Esophagus squamous epithelium (tissue), 5 donors: ENCODE results near the gene GSDMA. TPM values are rescaled to one million over a fixed set of nuclear protein-coding genes. Genes with fewer than 3 reads are reported as not detected.

Source experiments
- DNase-seq: peaks from one replicate; lab custom pipeline; 2025; lab: John Stamatoyannopoulos, UW
- H3K27ac ChIP-seq, 4 donors: fragments of 200-600 bp; sonication (generic); one replicate each; pipeline ENCODE4 v1.5.1; 2016 to 2019; ENCODE audit warnings: mild to moderate bottlenecking in 1 of 4
- H3K27me3 ChIP-seq, 4 donors: fragments of 200-600 bp; sonication (generic); 1 replicate in 3 of 4; 2 replicates in 1 of 4; pipeline versions ENCODE4 v1.5.1 to v1.6.0; 2017 to 2021; ENCODE audit warnings: antibody characterized with exemption in 1 of 4
- H3K36me3 ChIP-seq, 3 donors: fragments of 200-600 bp; sonication (generic); one replicate each; pipeline ENCODE4 v1.5.1; 2016 to 2019
- H3K4me1 ChIP-seq, 3 donors: fragments of 200-600 bp; sonication (generic); one replicate each; pipeline ENCODE4 v1.5.1; 2017 to 2019
- H3K4me3 ChIP-seq, 4 donors: fragments of 200-600 bp; sonication (generic); 1 replicate in 3 of 4; 2 replicates in 1 of 4; pipeline ENCODE4 v1.5.1; 2016 to 2019; ENCODE audit warnings: mild to moderate bottlenecking in 2 of 4, moderate library complexity in 1 of 4
- H3K9me3 ChIP-seq, 3 donors: fragments of 200-600 bp; sonication (generic); one replicate each; pipeline ENCODE4 v1.5.1; 2016 to 2019
- POLR2A ChIP-seq, 4 donors: fragments of 450-650 bp; IDR thresholded peaks; one replicate each; pipeline ENCODE4 v1.6.1; 2017; ENCODE audit warnings: antibody characterized with exemption in 4 of 4, mild to moderate bottlenecking in 4 of 4, moderate library complexity in 3 of 4
- WGBS, 2 donors: methylation state at CpG; one replicate each; pipeline ENCODE4 v1.1.5; 2018; 5-methylcytosine and 5-hydroxymethylcytosine counted together
- intact Hi-C: fragments of 100-400 bp; cut with DNase I; formaldehyde crosslinking; loops from one replicate; pipeline ENCODE4 v1.15.0; 2022
- total RNA-seq, 4 donors: library from RNA; depleted of rRNA; stranded (reverse); fragments of >200 nt; gene quantifications; one replicate each; pipeline ENCODE4 v1.1.0, GENCODE V29; 2016
- TF ChIP-seq, protein P1 (sequence below), 6 experiments: fragments of 450-650 bp in 4 of 6; fragments of 200-600 bp in 2 of 6; sonication (generic) in 2 of 6; IDR thresholded peaks; one replicate each; pipeline ENCODE4 v1.5.1; 2016 to 2019; ENCODE audit warnings: antibody characterized with exemption in 6 of 6, mild to moderate bottlenecking in 4 of 6, moderate library complexity in 4 of 6
- donor health status: DM: yes; HTN: yes; CAD: no.

The GSDMA gene
- total RNA-seq, 4 donors from 2014 or later, result 1.1 to 3.0 (median 1.8) TPM

DNA sequence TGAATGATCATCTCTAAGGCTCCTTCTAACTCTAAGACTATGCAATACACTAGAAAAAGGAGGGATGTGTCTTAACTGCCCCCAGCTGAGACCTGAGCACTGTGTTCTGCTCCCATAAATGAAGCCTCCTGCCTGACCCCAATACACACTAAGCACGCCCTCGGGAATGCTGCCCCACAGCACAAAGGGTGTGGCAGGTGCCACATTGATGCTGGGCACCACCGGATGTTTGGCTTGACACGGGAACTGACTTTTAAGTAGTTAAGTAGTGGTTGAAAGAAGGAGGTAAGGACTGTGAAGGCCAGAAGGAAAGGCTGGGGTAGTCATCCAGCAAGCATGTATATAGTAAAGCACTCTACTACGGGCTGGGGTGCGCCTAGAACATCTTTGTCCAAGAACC lies 4.0 kb downstream of the GSDMA start:
- no peak for DNase-seq
- intact Hi-C loops, result no loop called here
- peak overlapping the region in 1 of 4 donors; percentile 44 for H3K27ac ChIP-seq
- no peaks in the 10 kb centered on the region for H3K36me3 ChIP-seq
- no peaks in the 10 kb centered on the region for H3K9me3 ChIP-seq
- H3K4me3 ChIP-seq, result no peak overlapping the region
- 73 to 82% methylated on average over 5 to 6 of the region's 6 CpGs for WGBS, 2 donors
- peaks cover 0 to 44% (median 0%) of the 10 kb centered on the region in 4 donors for H3K27me3 ChIP-seq
- TF ChIP-seq, protein P1, sequence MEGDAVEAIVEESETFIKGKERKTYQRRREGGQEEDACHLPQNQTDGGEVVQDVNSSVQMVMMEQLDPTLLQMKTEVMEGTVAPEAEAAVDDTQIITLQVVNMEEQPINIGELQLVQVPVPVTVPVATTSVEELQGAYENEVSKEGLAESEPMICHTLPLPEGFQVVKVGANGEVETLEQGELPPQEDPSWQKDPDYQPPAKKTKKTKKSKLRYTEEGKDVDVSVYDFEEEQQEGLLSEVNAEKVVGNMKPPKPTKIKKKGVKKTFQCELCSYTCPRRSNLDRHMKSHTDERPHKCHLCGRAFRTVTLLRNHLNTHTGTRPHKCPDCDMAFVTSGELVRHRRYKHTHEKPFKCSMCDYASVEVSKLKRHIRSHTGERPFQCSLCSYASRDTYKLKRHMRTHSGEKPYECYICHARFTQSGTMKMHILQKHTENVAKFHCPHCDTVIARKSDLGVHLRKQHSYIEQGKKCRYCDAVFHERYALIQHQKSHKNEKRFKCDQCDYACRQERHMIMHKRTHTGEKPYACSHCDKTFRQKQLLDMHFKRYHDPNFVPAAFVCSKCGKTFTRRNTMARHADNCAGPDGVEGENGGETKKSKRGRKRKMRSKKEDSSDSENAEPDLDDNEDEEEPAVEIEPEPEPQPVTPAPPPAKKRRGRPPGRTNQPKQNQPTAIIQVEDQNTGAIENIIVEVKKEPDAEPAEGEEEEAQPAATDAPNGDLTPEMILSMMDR (IDR thresholded peaks at IDR 0.05), result no peak
- TF ChIP-seq POLR2A (IDR thresholded peaks at IDR 0.05), result no peak
- no peaks in the 10 kb centered on the region for H3K4me1 ChIP-seq

DNA sequence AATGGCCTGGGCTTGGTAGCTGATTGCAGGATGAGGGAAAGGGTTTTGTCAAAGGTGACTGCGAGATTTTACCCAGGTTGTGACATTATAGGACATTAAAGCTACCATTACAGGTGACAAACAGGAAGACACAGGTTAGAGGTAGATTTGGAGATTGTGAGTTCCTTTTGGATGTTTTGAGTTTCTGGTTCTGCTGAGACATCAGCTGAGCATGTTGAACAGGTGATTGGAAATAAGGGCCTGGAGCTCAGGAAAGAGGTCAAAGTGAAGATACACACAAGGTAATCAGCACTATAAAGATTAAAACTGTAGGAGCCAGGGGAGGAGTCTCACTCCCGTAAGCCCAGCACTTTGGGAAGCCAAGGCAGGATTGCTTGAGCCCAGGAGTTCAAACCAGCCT lies 6.0 kb downstream of the GSDMA start:
- WGBS, 2 donors, result 59 to 93% methylated on average over 2 of the region's 2 CpGs
- no peaks in the 10 kb centered on the region for H3K4me1 ChIP-seq
- no peak overlapping the region for H3K4me3 ChIP-seq
- DNase-seq, result no peak
- intact Hi-C loops, result no loop called here
- no peak overlapping the region for H3K27ac ChIP-seq
- H3K36me3 ChIP-seq, result no peaks in the 10 kb centered on the region
- no peak for TF ChIP-seq POLR2A (IDR thresholded peaks at IDR 0.05)
- TF ChIP-seq, protein P1 (IDR thresholded peaks at IDR 0.05), result no peak
- no peaks in the 10 kb centered on the region for H3K9me3 ChIP-seq
- peaks cover 0 to 55% (median 0%) of the 10 kb centered on the region in 4 donors for H3K27me3 ChIP-seq

DNA sequence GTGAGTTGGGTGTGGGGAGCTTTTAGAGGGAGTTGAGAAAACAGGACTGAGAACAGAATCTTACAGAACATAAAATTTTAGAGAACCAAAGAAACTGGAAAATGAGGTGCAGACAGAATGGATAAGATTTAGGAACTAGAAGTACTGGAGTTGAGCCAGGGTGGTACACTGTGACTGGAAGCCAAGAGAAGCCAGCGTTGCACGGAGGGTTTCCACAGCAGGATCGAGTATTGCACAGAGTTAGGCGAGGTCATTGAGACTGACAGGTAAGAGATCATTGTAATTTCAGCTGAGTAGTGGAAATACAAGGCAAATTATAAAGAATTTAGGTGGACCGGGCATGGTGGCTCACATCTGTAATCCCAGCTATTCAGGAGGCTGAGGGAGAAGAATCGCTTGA lies 6.6 kb downstream of the GSDMA start:
- WGBS, 2 donors, result 75 to 82% methylated on average over 6 of the region's 6 CpGs
- no peak overlapping the region for H3K4me3 ChIP-seq
- H3K4me1 ChIP-seq, result no peaks in the 10 kb centered on the region
- DNase-seq, result no peak
- no peak for TF ChIP-seq POLR2A (IDR thresholded peaks at IDR 0.05)
- TF ChIP-seq, protein P1 (IDR thresholded peaks at IDR 0.05), result no peak
- peaks cover 0 to 55% (median 0%) of the 10 kb centered on the region in 4 donors for H3K27me3 ChIP-seq
- H3K27ac ChIP-seq, result no peak overlapping the region
- no peaks in the 10 kb centered on the region for H3K9me3 ChIP-seq
- H3K36me3 ChIP-seq, result no peaks in the 10 kb centered on the region
- intact Hi-C loops, result no loop called here

DNA sequence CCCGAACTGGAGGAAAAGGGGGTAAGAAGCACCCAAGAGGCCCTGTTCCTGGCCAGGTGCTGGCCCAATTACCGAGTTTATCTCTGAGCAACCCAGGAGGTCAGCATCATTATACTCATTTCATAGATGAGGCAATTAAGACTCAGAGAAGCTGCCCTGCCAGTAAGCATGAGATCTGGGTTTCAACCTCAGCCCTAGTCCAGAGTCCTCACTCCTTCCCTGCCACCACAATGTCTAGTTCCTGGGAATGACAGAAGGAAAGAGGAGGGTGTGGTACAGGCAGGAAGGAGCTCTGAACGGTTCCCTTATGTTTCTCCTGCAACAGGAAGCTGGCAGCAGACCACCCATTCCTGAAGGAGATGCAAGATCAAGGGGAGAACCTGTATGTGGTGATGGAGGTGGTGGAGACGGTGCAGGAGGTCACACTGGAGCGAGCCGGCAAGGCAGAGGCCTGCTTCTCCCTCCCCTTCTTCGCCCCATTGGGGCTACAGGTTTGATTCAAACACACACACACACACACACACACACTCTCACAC lies 7.4 kb downstream of the GSDMA start:
- no peak for TF ChIP-seq POLR2A (IDR thresholded peaks at IDR 0.05)
- TF ChIP-seq, protein P1 (IDR thresholded peaks at IDR 0.05), result no peak
- Histone ChIP-seq H3K4me1 (no peaks in the 10 kb centered on the region), H3K36me3 (no peaks in the 10 kb centered on the region), H3K27ac (no peak overlapping the region), H3K4me3 (no peak overlapping the region), H3K9me3 (no peaks in the 10 kb centered on the region), H3K27me3 (peaks cover 0 to 56% (median 0%) of the 10 kb centered on the region in 4 donors)
- WGBS, 2 donors, result 55 to 69% methylated on average over 6 to 7 of the region's 7 CpGs
- intact Hi-C loops, result no loop called here
- DNase-seq, result no peak

DNA sequence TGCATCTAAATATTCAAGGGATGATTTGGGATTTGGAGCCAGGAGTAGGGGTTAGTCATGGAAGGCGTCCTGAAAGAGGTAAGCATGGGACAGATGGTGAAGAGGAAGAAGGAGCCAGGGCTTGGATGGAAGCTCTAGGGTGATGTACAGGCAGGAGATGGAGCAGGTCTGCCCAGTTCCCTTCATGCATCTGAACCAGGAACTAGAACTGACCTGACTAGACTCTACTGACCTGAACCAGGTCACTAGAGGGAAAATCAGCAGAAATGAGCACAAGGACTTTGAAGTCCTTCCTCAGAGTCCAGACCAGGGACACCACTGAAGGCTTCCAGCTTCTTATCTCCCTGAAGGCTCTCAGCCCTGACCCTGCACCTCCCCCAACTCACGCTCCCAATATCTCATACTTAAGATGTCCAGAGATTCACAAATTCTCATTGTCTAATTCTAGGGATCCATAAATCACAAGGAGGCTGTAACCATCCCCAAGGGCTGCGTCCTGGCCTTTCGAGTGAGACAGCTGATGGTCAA lies 8.3 kb downstream of the GSDMA start:
- H3K4me3 ChIP-seq, result no peak overlapping the region
- no peaks in the 10 kb centered on the region for H3K36me3 ChIP-seq
- H3K27ac ChIP-seq, result peak overlapping the region in 1 of 4 donors; percentile 32
- no peaks in the 10 kb centered on the region for H3K9me3 ChIP-seq
- WGBS, 2 donors, result 86 to 96% methylated on average over 2 to 4 of the region's 4 CpGs
- no peaks in the 10 kb centered on the region for H3K4me1 ChIP-seq
- intact Hi-C loops, result no loop called here
- DNase-seq, result no peak
- peaks cover 0 to 55% (median 0%) of the 10 kb centered on the region in 4 donors for H3K27me3 ChIP-seq
- TF ChIP-seq, protein P1 (IDR thresholded peaks at IDR 0.05), result no peak
- no peak for TF ChIP-seq POLR2A (IDR thresholded peaks at IDR 0.05)
